HEK293T (cell line): ENCODE results near the gene AHDC1.

Experiments used
- CTCF ChIA-PET: fragments of 350-600 bp; formaldehyde crosslinking; extraction: SDS; loops from one replicate; lab custom pipeline; 2021; ENCODE audit warnings: antibody characterized with exemption, inconsistent platforms; lab: Yijun Ruan, JAX
- POLR2A ChIA-PET: fragments of 350-600 bp; formaldehyde crosslinking; extraction: SDS; loops from one replicate; lab custom pipeline; 2020; ENCODE audit warnings: antibody characterized with exemption, inconsistent platforms; lab: Yijun Ruan, JAX
- DNase-seq: peaks from one replicate; pipeline ENCODE4 v3.0.0; 2012; ENCODE audit warnings: mixed read lengths; ENCODE audit errors: extremely low spot score
- ARNT ChIP-seq: fragments of 450-650 bp; IDR thresholded peaks from 2 replicates; pipeline ENCODE4 v1.6.1; 2017; ENCODE audit warnings: mild to moderate bottlenecking
- BHLHE40 ChIP-seq: fragments of 450-650 bp; IDR thresholded peaks from 2 replicates; pipeline ENCODE4 v1.6.1; 2016; ENCODE audit warnings: mild to moderate bottlenecking, moderate library complexity, borderline replicate concordance
- CTBP1 ChIP-seq: fragments of 450-650 bp; IDR thresholded peaks from 2 replicates; pipeline ENCODE4 v1.6.1; 2016; ENCODE audit warnings: borderline replicate concordance
- ELF4 ChIP-seq: fragments of 450-650 bp; IDR thresholded peaks from 2 replicates; pipeline ENCODE4 v1.6.1; 2017; ENCODE audit warnings: antibody characterized with exemption
- FOXA1 ChIP-seq: fragments of 450-650 bp; IDR thresholded peaks from 2 replicates; pipeline ENCODE4 v1.6.1; 2016; ENCODE audit warnings: mild to moderate bottlenecking
- FOXK2 ChIP-seq: fragments of 450-650 bp; IDR thresholded peaks from 2 replicates; pipeline ENCODE4 v1.6.1; 2016; ENCODE audit warnings: mild to moderate bottlenecking
- FOXM1 ChIP-seq: fragments of 450-650 bp; IDR thresholded peaks from 2 replicates; pipeline ENCODE4 v1.6.1; 2017; ENCODE audit warnings: mild to moderate bottlenecking, borderline replicate concordance
- HDGF ChIP-seq: fragments of 450-650 bp; IDR thresholded peaks from 2 replicates; pipeline ENCODE4 v1.6.1; 2017; ENCODE audit warnings: antibody characterized with exemption, borderline replicate concordance
- L3MBTL2 ChIP-seq: fragments of 450-650 bp; conservative IDR thresholded peaks from 2 replicates; pipeline ENCODE4 v1.6.1; 2016; ENCODE audit warnings: mild to moderate bottlenecking
- LEF1 ChIP-seq: fragments of 450-650 bp; IDR thresholded peaks from 2 replicates; pipeline ENCODE4 v1.6.1; 2017; ENCODE audit warnings: mild to moderate bottlenecking, borderline replicate concordance
- NFRKB ChIP-seq: fragments of 450-650 bp; IDR thresholded peaks from 2 replicates; pipeline ENCODE4 v1.6.1; 2016; ENCODE audit warnings: mild to moderate bottlenecking, moderate library complexity
- SP1 ChIP-seq: fragments of 450-650 bp; IDR thresholded peaks from 2 replicates; pipeline ENCODE4 v1.6.1; 2017
- SUZ12 ChIP-seq: fragments of 450-650 bp; IDR thresholded peaks from 2 replicates; pipeline ENCODE4 v1.6.1; 2016; ENCODE audit warnings: mild to moderate bottlenecking
- TARDBP ChIP-seq: fragments of 450-650 bp; IDR thresholded peaks from 2 replicates; pipeline ENCODE4 v1.6.1; 2016
- ZNF384 ChIP-seq: fragments of 450-650 bp; IDR thresholded peaks from 2 replicates; pipeline ENCODE4 v1.6.1; 2016
- TF ChIP-seq, protein P1 (sequence below): fragments of 450-650 bp; IDR thresholded peaks from 2 replicates; pipeline ENCODE4 v1.6.1; 2016

Gene AHDC1

DNA sequence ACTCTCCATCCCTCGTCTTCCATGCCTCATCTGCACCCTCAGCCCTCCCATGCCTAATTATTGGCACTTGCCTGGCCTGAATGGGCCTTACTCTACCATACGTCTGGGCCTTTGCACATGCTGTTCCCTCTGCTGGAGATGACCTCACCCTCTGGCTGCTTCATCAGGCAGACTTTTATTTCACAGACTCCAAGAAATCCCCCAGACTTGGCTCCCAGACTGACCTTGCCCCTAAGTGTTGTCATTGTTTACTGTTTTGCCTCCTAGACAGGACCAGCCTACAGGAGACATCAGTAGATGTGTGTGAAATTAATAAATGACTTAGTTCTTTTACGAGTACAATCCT, 5.2 kb upstream of the AHDC1 start:
- CTCF ChIA-PET: interaction anchor here (0.6 to 5.5 kb wide), 2 partner anchors 53 to 58 kb away, joined by 3 to 54 read pairs; no protein-coding TSS in a partner anchor

DNA sequence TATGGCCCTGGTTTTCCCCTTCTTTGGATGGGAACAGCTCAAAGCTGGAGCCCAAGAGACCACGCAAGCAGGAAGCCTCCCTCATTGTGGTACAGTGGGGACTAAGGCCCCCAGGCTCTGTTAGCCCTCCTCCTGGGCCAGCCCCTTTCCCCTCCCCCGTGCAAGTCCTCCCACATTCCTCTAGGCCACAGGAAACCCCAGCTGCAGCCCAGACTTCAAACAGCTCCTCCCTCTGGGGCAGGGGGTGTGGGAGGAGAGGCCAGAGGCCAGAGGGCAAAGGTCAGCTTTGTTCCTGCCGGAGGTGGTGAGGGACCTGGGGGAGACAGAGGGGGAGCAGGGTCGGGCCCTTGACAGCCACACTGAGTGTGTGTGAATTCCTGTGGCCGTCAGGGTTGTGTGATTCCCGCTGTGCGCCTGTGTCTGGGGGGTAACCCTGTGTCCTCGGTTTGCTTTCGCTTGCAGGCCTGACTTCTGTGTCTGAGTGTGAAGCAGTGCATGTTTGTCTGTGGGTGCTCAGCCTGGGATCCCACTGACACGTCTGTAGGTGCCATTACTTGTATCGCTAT, 3.4 kb upstream of the AHDC1 start:
- ChIA-PET CTCF (interaction anchor here (0.7 to 5.5 kb wide), 12 partner anchors 31 to 220 kb away, joined by 3 to 54 read pairs (median 4); no protein-coding TSS in a partner anchor), POLR2A (interaction anchor here (2.1 kb wide), 1 partner anchor 55 kb away, joined by 7 read pairs; no protein-coding TSS in a partner anchor)
- no peak for DNase-seq
- TF ChIP-seq NFRKB: no peak
- TF ChIP-seq SP1: no peak
- TF ChIP-seq, protein P1, sequence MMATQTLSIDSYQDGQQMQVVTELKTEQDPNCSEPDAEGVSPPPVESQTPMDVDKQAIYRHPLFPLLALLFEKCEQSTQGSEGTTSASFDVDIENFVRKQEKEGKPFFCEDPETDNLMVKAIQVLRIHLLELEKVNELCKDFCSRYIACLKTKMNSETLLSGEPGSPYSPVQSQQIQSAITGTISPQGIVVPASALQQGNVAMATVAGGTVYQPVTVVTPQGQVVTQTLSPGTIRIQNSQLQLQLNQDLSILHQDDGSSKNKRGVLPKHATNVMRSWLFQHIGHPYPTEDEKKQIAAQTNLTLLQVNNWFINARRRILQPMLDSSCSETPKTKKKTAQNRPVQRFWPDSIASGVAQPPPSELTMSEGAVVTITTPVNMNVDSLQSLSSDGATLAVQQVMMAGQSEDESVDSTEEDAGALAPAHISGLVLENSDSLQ: no peak
- TF ChIP-seq FOXM1: no peak
- TF ChIP-seq TARDBP: no peak
- no peak for TF ChIP-seq ELF4
- no peak for TF ChIP-seq FOXK2
- no peak for TF ChIP-seq CTBP1
- TF ChIP-seq ARNT: no peak
- TF ChIP-seq BHLHE40: no peak
- no peak for TF ChIP-seq SUZ12
- no peak for TF ChIP-seq HDGF

More for the DNA sequence above, 5.2 kb upstream of the AHDC1 start:
- DNase-seq: no peak
- no peak for TF ChIP-seq ZNF384
- no peak for TF ChIP-seq FOXA1
- TF ChIP-seq FOXM1: no peak
- TF ChIP-seq TARDBP: no peak
- TF ChIP-seq BHLHE40: no peak
- no peak for TF ChIP-seq SUZ12
- TF ChIP-seq L3MBTL2: no peak
- no peak for TF ChIP-seq NFRKB
- no peak for TF ChIP-seq LEF1
- TF ChIP-seq CTBP1: no peak
- no peak for TF ChIP-seq ELF4
- TF ChIP-seq, protein P1: no peak
- TF ChIP-seq HDGF: no peak
- TF ChIP-seq FOXK2: no peak
- TF ChIP-seq ARNT: no peak
- no peak for TF ChIP-seq SP1
- POLR2A ChIA-PET: no interaction called here

DNA sequence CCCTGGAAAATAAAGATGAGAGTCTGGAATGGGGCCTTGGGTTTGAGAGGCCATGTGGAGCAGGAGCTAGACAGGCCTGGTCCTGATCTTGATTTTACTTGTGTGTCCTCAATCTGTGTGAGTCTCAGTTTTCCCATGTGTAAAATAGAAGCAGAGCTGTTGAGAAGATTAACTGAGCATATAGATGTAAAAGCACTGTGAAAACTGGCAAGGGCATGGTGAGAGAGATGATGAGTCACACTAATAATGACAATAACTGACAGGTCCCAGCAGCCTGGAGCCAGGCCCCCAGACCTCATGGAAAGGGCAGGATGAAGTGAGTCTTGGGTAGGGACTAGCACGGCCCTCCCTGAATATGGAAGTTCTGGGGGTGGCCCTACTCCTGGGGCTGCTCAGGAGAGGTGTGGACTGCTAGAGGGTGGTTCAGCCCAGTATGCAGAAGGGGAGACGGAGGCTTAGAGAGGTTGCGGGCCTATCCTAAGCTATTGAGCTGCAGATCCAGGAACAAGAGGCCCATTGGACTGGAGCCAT, 2.8 kb upstream of the AHDC1 start:
- DNase-seq: no peak
- POLR2A ChIA-PET: interaction anchor here (2.1 kb wide), 1 partner anchor 55 kb away, joined by 7 read pairs; no protein-coding TSS in a partner anchor

DNA sequence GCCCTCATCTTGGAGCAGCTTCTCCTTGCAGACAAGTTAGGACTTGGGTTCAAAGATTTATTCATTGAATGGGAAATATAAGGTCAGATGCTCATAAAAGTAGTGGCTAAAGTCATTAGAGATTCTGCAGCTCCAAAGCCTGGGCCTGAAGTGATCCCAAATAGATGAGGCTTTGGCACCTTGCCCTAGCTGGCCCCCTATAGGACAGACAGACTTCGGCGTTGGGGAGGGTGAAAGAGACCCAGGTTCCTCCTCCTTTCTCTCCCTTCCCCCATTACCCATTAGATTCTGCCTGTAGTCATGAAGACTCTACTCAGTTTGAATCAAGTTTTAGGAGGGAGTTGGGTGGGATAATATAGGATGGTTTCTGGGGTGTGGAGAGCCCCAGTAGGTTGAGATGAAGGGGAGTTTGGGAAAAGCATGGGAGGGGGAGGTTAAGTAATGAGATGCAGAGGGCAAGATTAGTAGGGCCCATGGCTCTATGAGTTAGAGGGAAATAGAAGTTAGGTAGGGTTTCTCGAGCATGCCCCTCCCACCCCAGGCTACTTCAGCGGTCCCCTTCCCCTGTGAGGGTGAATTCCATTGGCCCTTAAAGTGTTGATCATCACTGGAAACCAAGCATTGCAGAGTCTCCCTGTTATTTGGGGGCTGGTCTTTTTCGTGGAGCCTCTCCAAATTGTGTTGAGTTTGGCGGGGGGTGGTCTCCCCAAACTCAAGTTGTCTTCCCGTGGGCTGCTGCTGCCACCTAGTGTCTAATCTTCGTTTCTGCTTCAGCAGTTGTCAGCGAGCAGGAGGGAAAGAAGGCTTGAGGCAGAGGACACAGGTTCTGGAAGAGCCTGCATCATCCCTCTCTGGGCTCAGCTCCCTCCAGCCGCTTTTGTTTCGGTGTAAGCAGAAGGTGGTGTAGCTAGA, 2.1 kb upstream of the AHDC1 start:
- ChIA-PET CTCF (interaction anchor here (0.6 to 5.5 kb wide), 18 partner anchors 11 to 485 kb away, joined by 3 to 54 read pairs (median 4); no protein-coding TSS in a partner anchor), POLR2A (interaction anchor here (2.1 kb wide), 1 partner anchor 56 kb away, joined by 7 read pairs; no protein-coding TSS in a partner anchor)
- no peak for TF ChIP-seq L3MBTL2
- TF ChIP-seq HDGF: no peak
- TF ChIP-seq NFRKB: no peak
- TF ChIP-seq LEF1: no peak
- TF ChIP-seq FOXM1: no peak
- peak; percentile 56 for DNase-seq

More for the DNA sequence above, 2.8 kb upstream of the AHDC1 start:
- CTCF ChIA-PET: interaction anchor here (0.6 to 5.5 kb wide), 13 partner anchors 11 to 219 kb away, joined by 3 to 54 read pairs (median 4); no protein-coding TSS in a partner anchor
- TF ChIP-seq SP1 (no peak), NFRKB (no peak), ZNF384 (no peak), FOXM1 (no peak), BHLHE40 (no peak)

DNA sequence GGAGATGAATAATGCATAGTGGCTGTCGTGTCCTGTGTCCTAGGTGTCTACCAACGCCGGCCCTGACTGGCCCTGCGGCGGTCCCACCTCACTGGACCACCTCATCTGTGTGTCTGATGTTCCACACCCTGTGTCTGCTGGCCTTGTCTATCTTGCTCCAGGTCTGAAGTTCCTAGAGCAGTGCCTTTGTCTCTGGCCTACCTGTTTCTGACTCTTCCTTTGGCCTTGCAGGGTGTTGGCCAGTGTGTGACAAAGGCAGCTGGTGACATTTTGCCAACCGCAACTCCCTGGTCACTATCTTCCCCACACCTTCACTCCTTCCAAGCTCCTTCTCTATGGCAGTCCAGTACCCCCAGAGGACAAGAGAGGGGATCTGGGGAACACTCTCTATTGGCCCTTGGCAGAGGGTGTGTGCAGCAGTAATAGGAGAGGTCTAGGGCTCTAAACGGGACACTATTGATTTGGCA, 1.4 kb upstream of the AHDC1 start:
- ChIA-PET CTCF (interaction anchor here (0.6 to 1.2 kb wide), 5 partner anchors 37 to 485 kb away, joined by 3 to 8 read pairs (median 5); no protein-coding TSS in a partner anchor), POLR2A (interaction anchor here (2.1 kb wide), 1 partner anchor 57 kb away, joined by 7 read pairs; no protein-coding TSS in a partner anchor)
- TF ChIP-seq HDGF: no peak
- TF ChIP-seq FOXK2: no peak
- no peak for TF ChIP-seq TARDBP
- DNase-seq: no peak

DNA sequence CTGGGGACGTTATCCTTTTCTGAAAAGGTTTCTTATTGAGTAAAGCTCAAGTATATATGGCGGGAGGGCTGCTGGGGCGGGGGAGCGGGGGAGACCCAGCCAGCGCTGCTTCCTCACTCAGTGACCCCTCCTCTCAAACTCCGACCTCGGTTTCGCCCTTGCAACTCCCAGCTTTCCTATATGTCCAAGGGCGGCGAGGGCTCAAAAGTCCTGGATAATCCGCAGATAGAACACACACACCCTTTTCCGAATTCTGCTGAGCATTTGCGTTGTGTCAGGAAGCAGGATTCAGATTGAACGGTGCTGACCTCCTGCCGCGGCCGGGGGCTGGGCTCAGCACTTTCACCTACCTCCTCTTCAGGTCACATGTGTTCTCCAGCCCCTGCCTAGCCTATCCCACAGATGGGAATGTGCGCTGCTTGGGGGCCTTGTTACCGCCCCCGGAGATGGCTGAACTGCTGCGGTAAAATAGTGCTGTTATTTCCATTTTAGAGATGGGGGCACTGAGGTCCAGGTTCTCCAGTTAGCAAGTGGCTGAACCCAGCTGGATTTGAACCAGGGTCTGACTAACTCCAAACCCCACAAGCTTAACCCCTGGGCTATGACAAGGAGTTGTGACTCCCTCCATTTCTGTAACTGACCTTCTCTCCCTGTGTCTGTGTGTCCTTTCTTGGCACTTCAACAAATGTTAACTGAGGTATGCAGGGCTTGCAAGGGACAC, 795 bp upstream of the AHDC1 start:
- no peak for TF ChIP-seq BHLHE40
- no peak for TF ChIP-seq SUZ12
- no peak for TF ChIP-seq HDGF
- no peak for TF ChIP-seq CTBP1
- no peak for TF ChIP-seq TARDBP
- TF ChIP-seq ZNF384: no peak
- ChIA-PET POLR2A (interaction anchor here (0.6 to 2.1 kb wide), 3 partner anchors 34 to 57 kb away, joined by 3 to 7 read pairs (median 4); no protein-coding TSS in a partner anchor), CTCF (interaction anchor here (0.5 to 1.3 kb wide), 4 partner anchors 48 to 199 kb away, joined by 3 to 8 read pairs (median 6); no protein-coding TSS in a partner anchor)
- no peak for DNase-seq
